NCI-H82 (cell line): Measurements from ENCODE around the gene PDE2A.
A peak's percentile ranks its signal among the peaks of the same experiment; 100 is the strongest.

Experiments used
- DNase-seq: peaks from one replicate; lab custom pipeline; 2025; lab: John Stamatoyannopoulos, UW

Gene PDE2A

GRCh38 chr11:72589802-72590761, 84.1 kb downstream of the PDE2A start:
- peak; percentile 31 for DNase-seq

GRCh38 chr11:72588421-72589410, 85.5 kb downstream of the PDE2A start:
- no peak for DNase-seq

- no peak for DNase-seq
Observed at GRCh38 chr11:72587696-72588095, 86.5 kb downstream of the PDE2A start.

- peak; percentile 19 for DNase-seq
Observed at GRCh38 chr11:72586321-72587090, 87.7 kb downstream of the PDE2A start.

GRCh38 chr11:72585762-72586311, 88.4 kb downstream of the PDE2A start:
- DNase-seq = peak; percentile 84

- no peak for DNase-seq
Observed at GRCh38 chr11:72584939-72585597, 89.2 kb downstream of the PDE2A start.

- DNase-seq = no peak
Observed at GRCh38 chr11:72584293-72584938, 89.8 kb downstream of the PDE2A start.

GRCh38 chr11:72583616-72584292, 90.5 kb downstream of the PDE2A start:
- DNase-seq = no peak

- no peak for DNase-seq
Observed at GRCh38 chr11:72583177-72583553, 91.1 kb downstream of the PDE2A start.

GRCh38 chr11:72582206-72583176, 91.7 kb downstream of the PDE2A start:
- DNase-seq = no peak

- DNase-seq = no peak
Observed at GRCh38 chr11:72581067-72581466, 93.2 kb downstream of the PDE2A start.

GRCh38 chr11:72580642-72580950, 93.6 kb downstream of the PDE2A start:
- DNase-seq = no peak

- DNase-seq = no peak
Observed at GRCh38 chr11:72579816-72580641, 94.2 kb downstream of the PDE2A start.

- no peak for DNase-seq
Observed at GRCh38 chr11:72578991-72579815, 95.0 kb downstream of the PDE2A start.

- no peak for DNase-seq
Observed at GRCh38 chr11:72578566-72578965, 95.7 kb downstream of the PDE2A start.

GRCh38 chr11:72578051-72578450, 96.2 kb downstream of the PDE2A start:
- DNase-seq = no peak

GRCh38 chr11:72577271-72577721, 96.9 kb downstream of the PDE2A start:
- DNase-seq = no peak
